HG02571 (cell line): ENCODE results near the gene SLC17A9.

ENCODE experiments used
- ATAC-seq: cut with Tn5 transposase; IDR thresholded peaks from one replicate; pipeline ENCODE4 v1.9.1; 2021; ENCODE audit warnings: mild to moderate bottlenecking, moderate library complexity; ENCODE audit not compliant: unreplicated experiment

Gene SLC17A9

GRCh38 chr20:62999580-62999979 lies 47.1 kb downstream of the SLC17A9 start:
- ATAC-seq, result no peak

GRCh38 chr20:63000036-63000435 lies 47.5 kb downstream of the SLC17A9 start:
- ATAC-seq, result no peak

- ATAC-seq, result no peak
These were observed 48.4 kb downstream of the SLC17A9 start for GRCh38 chr20:63000958-63001357.

GRCh38 chr20:63002511-63002910 lies 50.0 kb downstream of the SLC17A9 start:
- ATAC-seq, result no peak

- ATAC-seq, result no peak
These were observed 51.0 kb downstream of the SLC17A9 start for GRCh38 chr20:63003546-63003945.

DNA sequence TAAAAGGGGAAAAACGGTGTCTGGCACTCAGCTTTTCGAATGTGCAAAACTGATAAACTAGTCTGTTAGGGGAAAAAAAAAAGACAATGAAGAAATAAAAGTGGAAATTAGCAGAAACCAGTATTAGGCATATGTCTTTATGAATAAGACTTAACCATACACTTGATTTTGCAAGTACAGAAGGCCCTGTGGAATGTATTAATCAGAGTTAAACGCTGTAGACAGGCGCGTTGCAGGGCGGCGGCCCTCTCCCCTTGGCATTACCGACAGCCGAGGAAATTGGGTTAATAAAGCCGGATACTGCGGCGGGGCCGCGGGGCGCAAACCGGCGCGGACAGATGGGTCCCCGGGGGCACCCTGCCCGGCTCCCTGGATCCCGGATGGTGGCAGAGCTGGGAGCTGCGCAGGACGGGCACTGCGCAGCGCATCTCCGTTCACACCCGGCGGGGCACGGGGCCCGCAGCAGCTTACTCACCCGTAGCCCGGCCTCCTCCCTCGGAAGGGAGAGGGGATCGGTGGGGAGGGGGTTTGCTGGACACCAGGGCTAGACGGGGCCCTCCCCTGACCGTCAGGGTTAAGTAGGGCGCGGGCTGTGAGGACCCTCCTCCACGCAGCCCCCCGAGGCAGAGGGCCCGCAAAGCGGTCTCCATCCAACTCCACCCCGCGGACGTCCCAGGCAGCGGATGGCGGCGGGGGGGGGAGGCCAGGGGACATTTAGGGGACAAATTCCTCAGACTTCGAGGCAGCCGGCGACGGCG lies 52.3 kb downstream of the SLC17A9 start:
- no peak for ATAC-seq

- no peak for ATAC-seq
These were observed 52.9 kb downstream of the SLC17A9 start for GRCh38 chr20:63005365-63005861.

DNA sequence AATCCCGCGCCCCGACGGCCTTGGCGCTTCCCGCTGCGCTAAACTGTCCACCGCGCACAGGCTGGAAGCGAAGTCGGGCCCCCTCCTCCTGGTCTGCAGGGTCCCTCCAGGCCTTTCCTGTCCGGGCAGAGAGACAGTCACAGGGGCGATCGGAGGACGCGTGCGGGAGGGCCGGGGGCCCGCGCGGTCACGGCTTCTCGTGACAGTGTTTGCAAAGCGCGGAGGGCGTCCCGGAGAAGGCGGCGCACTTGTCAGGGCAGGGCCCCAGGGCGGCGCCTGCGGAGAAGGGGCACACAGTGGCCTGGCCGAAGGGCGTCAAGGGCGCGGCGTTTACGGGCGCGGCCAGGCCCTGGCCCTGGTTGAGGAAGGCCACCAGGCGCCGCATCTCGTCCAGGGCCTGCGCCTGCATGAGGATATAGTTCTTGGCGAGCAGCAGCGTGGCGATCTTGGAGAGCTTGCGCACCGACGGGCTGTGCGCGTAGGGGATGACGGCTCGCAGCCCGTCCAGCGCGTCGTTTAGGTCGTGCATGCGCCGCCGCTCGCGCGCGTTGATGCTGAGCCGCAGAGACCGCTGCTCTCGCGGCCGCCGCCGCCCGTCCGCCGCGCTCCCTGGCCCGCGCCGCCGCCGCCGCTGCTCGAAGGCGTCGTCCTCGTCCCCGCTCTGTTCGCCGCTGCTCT lies 53.5 kb downstream of the SLC17A9 start:
- no peak for ATAC-seq

DNA sequence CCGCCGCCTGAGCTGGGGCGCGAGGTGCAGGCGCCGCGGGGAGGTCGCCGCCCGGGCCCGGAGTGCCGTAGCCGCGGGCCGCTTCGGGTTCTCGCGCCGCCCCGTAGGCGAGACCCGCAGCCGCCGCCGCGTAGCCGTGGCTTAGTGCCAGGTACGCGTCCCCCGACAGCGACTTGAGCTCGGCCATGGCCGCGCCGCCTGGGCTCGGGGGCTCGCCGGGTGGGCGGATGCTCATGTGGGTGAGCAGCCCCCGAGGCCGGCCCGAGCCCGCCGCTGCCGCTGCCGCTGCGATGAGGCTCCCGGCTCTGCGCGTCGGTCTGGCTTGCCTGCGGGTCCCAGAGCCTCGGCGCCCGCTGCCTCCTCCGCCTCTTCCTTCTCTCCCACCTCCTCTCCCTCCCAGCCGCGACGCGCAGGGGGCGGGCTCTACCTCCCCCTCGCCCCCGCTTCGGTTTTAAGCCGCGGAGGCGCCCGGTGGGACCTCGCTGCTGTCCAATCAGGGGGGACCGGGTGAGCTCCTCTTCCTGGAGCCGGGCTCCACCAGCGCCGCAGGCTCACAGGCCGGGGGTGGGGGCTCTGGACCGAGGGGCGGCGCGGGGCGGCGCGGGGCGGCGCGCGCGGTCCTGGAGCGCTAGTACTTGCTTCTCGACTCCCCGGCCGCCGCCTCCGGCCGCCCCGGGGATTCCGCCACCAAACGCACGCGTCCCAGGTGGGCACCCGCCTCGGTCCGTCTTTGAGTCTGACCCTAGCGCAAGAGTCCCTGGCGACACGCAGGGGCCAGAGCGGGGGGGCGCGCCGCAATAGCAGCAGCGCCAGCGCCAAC lies 54.2 kb downstream of the SLC17A9 start, which contains the start of gene BHLHE23:
Gene BHLHE23, minus strand, starts transcription at position 425 of the 820 bp plus-strand sequence. Its CDS starts 190 bp downstream, at position 235.
- no peak for ATAC-seq

- ATAC-seq, result no peak
These were observed 54.8 kb downstream of the SLC17A9 start for GRCh38 chr20:63007360-63007645.

DNA sequence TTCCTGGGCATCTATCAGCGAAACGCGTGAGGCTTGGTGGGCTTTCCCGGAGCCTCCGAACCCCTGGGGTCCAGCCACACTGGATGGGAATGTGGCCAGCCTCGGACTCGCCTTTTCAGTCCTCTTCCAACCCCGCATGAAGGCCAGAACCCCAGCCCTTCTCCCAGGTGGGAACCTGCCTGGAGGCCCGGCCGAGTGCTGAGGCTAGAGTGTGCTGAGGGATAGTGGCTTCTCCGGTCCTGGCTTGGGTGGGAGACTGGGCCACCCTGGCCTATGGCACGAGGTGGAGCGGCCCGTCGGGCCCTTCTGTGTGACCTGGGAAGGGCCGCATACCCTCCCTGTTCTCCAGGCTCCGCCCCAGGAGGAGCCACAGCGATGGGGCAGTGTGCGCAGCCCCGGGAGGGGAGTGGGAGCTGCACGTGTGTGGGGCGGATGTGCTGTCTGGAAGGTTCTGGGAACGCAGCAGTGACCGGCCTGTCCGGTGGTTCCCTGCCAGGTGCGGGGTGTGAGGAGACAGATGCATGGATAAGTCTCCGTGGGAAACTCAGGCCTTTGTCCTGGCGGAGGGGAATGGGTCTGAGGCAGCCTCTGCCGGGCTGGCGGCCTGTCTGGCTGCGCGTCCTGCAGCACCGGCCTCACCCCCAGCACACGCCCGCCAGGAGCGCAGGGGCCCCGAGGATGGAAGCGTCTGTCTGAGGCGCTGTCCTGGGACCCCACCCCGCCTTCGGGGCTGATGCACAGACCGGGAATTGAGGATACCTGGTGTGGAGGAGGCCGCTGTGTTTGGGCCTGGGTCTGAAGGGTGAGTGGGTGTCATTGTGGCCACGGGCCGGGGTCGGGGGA lies 55.4 kb downstream of the SLC17A9 start:
- no peak for ATAC-seq

GRCh38 chr20:63008541-63009044 lies 56.1 kb downstream of the SLC17A9 start:
- ATAC-seq, result no peak

GRCh38 chr20:63009045-63009961 lies 56.8 kb downstream of the SLC17A9 start:
- ATAC-seq, result peak; percentile 41

GRCh38 chr20:63009988-63010769 lies 57.7 kb downstream of the SLC17A9 start:
- ATAC-seq, result peak; percentile 46

DNA sequence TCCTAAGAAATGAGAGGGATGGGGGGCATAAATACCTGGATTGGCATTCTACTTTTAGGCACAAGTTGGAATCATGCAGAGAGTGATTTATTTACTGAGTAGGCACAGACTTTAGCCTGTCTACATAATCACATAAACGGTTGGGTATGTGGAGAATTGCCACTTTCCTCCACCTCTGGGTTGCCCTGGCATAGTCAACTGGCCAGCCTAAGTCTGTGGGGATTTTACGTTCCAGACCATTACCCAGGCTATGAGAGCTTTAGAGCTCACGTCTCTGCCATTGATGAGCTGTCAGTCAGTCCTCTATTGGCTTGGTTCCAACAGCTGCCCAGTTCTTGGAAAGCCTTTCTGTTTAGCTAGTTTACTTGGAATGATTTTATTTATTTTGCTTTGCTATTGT lies 59.3 kb downstream of the SLC17A9 start:
- ATAC-seq, result no peak

GRCh38 chr20:63013207-63013606 lies 60.7 kb downstream of the SLC17A9 start:
- no peak for ATAC-seq

DNA sequence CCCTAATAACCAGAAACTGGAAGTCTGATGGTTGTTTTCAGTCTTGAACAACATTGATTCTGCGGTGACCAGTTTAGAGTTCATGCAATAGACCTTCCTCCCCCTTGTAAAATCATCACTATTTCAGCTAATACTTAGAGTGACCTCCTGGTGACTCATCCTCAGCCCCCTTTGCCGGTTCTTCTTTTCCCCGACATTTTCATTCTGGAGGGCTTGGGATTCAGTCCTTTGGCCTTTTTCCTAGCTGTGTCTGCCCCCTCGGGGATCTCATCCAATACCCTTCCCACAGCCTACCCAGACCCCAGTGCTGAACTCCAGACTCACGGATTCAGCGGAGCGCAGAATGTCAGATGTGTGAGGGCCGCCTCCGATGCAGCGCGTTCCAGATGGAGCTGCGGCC lies 61.8 kb downstream of the SLC17A9 start:
- ATAC-seq, result no peak

- no peak for ATAC-seq
These were observed 62.2 kb downstream of the SLC17A9 start for GRCh38 chr20:63014710-63015109.
